Renal pelvis (tissue), 4 donors: Measurements from ENCODE around the gene UBAP1. TPM values are rescaled to one million over a fixed set of nuclear protein-coding genes. Genes with fewer than 3 reads are reported as not detected.
A peak's percentile ranks its signal among the peaks of the same experiment; 100 is the strongest.
"Not testable (repeated sequence)": the region's sequence is repeated elsewhere in the genome, so short reads cannot be mapped to it uniquely, and the experiment has no call there.

Experiments used
- DNase-seq: peaks from one replicate; pipeline ENCODE4 v3.0.0-alpha.2; 2013
- polyA plus RNA-seq, 3 donors: library from polyadenylated mRNA; unstranded; fragments of 120-200 nt; gene quantifications; one replicate each; pipeline ENCODE4 v1.2.1, GENCODE V29; 2013; ENCODE audit not compliant: insufficient read length in 3 of 3

Gene UBAP1
- polyA plus RNA-seq, 3 donors: 54.6 to 55.3 (median 55.0) TPM

GRCh38 chr9:34171753-34172535 is 6.9 kb upstream of the UBAP1 start:
- no peak for DNase-seq

- no peak for DNase-seq
Measured at GRCh38 chr9:34176089-34176488, 2.8 kb upstream of the UBAP1 start.

DNA sequence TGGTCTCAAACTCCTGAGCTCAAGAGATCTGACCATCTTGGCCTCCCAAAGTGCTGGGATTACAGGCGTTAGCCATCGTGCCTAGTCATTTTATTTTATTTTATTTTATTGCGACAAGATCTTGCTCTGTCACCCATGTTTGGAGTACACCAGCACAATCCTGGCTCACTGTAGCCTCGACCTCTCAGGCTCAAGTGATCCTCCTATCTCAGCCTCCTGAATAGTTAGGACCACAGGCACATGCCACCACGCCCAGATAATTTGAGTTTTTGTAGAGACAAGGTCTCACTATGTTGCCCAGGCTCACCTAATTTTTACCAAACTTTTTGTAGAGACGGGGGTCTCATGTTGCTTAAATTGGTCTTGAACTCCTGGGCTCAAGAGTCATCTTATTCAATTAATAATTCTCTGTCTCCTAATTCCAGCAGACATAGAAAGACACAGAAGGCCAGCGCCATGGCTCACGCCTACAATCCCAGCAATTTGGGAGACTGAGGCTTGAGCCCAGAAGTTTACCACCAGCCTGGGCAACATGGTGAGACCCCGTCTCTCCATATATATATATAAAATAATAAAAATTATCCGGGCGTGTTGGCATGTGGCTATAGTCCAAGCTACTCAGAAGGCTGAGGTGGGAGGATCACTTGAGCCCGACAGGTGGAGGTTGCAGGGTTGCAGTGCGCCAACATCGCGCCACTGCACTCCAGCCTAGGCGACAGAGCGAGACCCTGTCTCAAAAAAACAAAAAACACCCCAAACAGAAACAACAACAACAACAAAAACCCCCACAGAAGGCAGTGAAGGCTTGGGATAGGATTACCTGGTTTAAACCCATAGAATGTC is 1.0 kb upstream of the UBAP1 start:
- no peak for DNase-seq

DNA sequence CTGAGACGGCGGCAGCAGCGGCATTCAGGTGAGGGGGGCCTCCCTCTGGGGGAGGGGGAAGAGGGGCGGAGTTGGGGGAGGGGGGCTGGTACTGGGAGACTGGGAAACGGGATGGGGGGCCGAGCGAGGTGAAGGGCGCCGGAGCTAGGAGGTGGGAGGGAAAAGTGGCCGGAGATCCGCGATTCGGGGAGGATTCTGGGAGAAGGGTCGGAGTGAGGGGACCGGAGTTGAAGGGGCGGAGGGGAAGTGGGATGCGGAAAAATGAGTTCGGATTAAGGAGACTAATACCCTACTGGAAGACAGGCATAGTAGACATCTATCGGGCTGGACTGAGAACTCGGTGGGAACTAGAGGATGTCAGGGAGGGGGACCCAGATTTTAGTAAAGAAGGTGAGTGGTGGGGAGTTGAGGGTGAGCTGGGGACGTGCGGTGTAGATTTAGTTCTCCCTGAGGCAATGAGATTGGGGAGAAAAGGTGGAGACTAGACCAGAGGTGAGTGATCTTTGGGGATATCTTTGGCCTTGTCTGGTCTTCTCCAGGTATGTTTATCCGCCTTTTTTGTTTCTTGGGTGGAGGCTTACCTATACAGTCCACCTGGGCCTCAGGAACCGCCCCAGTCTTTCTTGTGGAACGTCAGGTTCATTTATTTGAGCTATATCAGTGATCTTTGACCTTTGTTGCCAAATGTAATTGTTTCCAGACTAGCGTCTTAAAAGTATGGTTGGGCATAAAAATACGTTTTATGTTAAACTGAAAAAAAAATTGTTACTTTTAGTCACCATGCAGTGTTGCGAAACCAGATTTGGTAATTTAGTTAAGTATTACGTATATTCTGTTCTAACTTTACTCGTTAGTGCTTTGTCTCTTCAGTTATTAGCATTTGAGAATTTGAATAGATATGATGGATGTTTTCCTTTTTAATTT is 632 bp downstream of the UBAP1 start:
- peak; percentile 74 for DNase-seq

- peak; percentile 30 for DNase-seq
Measured at GRCh38 chr9:34185778-34186551, 7.1 kb downstream of the UBAP1 start.

GRCh38 chr9:34187891-34188240 is 9.0 kb downstream of the UBAP1 start:
- DNase-seq: no peak

DNA sequence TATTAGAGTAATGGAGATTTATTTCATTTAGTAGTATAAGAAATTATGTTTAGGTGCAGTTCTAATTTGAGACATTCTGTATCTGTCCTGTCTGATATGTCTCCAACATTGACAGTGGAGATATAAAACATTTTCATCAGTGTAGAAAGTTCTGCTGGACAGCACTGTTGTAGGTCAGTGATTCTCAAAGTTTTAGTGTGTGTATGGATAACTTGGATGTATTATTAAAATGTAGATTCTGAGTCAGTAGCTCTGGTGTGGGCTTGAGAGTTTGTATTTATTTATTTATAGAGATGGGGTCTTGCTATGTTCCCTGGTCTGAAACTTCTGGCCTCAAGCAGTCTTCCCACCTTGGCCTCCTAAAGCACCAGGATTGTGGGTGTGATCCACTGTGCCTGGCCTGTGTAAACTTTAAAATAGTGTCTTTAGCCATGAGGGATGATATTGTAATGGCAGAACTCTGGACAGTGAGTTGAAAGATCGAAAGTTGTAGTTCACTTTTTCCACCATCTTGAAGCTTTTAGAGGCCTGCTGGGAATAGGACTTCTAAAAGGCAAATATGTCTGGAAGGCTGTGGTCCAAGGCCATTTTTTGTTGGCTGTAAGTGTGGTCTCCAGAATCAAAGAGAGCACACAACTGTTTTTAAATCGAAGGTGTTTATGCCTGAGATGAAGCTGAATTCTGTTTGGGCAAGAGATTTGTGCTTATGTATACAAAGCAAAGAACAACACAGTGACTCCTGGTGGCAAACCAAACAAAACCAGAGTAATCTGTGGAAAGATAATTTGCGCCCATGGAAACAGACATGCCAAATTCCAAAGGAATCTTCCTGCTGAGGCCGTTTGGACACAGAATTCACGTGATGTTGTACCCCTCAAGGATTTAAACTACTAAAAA is 12.4 kb downstream of the UBAP1 start:
- no peak for DNase-seq

DNA sequence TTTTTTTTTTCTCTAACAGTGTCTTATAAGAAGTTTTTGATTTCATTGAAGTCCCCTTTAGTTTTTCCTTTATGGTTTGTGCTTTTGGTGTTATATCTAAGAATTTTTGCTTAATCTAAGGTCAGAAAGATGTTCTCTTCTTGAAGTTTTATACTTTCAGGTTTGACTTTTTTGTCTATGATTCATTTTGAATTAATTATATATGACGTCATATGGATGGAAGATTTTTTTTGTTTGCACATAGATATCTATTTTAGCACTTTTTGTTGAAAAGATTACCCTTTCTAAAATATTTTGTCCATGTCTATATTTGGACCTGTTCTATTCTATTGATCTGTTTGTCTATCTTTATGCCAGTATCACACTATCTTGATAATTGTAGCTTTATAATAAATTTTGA is 16.3 kb downstream of the UBAP1 start:
- DNase-seq: no peak

GRCh38 chr9:34197286-34197685 is 18.4 kb downstream of the UBAP1 start:
- DNase-seq: not testable (repeated sequence)

DNA sequence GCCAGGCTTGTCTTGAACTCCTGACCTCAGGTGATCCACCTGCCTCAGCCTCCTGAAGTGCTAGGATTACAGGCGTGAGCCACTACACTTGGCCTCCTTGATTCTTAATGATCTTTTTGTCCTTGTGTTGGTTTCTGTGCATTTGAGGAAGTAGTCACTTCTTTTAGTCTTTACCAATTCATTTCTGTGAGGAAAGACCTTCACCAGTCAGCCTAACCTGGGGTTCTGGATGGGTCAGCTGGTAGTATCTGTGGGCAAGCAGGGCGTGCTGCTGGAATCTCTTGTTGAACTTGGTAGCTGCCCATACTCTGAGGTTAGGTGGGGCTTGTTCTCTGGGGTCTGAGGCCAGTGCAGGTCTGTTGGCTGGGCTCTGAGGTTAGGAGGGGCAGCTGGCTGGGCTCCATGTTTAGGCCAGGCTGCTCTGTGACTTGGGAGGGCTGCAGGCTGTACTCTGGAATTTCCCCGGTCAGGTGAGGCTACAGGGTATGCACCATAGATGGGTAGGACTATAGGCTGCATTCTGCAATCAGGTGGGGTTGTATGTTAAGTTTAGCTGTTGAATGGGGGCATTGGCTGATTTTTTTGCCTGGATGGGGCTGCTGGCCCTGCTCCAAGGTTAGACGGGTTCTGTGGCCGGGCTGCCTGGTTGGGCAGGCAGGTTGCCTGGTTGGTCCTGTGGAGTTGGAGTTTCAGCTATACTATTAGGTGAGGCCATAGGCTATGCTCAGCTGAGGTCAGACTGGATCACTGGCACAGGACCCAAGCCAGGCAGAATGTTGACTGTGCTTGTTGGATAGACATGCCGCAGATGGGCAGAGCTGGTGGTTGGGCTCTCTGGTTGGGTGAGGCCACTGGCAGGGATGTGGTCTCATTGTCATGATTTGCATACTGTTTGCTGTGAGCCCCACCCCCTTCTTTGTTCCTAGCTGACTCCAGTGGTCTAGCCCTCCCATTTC is 19.2 kb downstream of the UBAP1 start:
- DNase-seq: no peak

DNA sequence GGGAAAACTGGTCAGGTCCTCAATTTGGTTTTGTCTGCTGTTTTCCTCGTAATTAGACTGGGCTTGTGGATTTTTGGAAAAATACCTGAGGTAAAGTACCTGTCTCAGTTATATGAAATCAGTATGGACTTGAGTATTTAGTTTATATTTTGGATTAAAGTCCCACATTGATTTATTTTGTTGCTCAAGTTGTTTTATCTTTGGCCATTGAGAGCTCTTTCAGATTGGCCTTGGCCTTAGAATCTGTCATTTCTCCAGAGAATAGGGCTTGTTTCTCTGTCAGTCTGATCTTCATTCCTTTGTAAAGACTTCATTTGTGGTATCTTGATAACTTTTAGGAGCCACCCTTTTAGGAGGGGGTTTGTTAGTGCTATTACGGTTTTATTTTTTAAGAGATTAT is 21.2 kb downstream of the UBAP1 start:
- no peak for DNase-seq

DNA sequence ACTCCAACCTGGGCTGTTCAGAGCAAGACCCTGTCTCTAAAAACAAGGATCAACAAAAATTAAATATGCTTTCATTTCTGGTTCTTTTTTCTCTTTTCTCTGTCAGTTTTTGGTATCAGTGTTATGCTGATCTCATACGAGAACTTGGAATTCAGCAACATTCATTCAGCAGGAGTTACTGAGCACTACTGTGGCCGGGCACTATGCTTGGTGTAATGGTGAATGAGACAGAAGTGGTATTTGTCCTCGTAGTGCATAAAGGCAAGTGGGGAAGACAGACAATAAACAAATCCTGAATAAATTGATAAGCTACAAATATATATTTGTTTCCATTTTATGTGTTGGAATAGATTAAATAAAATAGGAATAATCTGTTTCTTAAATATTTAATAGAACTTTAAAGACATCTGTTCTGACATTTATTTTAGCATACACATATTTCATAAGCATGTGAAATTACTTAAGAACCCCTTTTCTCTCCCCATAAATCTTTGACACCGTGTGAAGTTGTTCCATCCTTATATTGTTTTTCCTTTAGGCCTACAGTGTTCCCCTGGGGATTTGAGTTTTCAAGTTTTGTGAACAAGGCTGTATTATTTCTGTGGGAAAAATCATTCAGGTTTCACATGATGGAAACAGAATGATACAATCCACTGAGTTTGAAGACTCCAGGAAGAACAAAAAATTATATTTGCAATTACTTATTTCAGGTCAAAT is 24.6 kb downstream of the UBAP1 start:
- DNase-seq: no peak

GRCh38 chr9:34203992-34204635 is 25.3 kb downstream of the UBAP1 start:
- no peak for DNase-seq

- DNase-seq: no peak
Measured at GRCh38 chr9:34205102-34205501, 26.3 kb downstream of the UBAP1 start.

DNA sequence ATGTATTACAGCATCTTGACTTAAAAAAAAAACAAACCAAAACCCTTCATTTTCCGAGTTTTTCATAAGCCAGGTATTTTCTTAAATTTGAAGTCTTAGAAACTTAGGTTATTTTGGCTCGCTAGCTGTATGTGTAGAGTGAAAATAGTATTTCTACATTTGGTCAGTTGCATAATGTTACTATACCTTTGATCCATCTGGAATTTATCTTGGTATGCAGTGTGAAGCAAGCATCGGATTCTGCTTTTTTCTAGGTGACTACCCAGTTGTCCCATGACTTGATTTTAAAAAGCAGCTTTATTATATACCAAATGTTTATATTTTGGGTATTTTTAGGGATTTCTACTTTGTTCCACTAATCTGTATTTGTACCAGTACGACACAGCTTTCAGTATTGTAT is 27.7 kb downstream of the UBAP1 start:
- DNase-seq: no peak

GRCh38 chr9:34211395-34211794 is 32.6 kb downstream of the UBAP1 start:
- DNase-seq: no peak

- not testable (repeated sequence) for DNase-seq
Measured at GRCh38 chr9:34214354-34215000, 35.6 kb downstream of the UBAP1 start.
